ENCODE measurements around the gene RAP2C.
"Not testable (repeated sequence)": the region's sequence is repeated elsewhere in the genome, so short reads cannot be mapped to it uniquely, and the experiment has no call there.

Gene RAP2C

DNA sequence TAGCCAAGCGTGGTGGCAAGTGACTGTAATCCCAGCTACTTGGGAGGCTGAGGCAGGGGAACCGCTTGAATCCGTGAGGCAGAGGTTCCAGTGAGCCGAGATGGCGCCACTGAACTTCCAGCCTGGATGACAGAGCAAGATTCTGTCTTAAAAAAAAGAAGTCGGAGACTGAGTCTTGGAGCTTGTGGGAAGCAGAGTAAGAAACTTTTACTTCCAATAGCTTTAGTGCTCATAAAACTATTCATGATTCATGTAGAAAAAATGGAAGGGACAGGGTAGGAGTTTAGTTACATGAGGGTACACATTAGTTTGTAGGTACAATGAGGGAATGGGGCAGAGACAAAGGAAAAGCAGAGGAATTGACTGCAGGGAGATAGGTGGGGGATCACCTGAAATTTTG lies 19.3 kb downstream of the RAP2C start:
- DNase-seq (ENCODE audit: low read depth): no peak

DNA sequence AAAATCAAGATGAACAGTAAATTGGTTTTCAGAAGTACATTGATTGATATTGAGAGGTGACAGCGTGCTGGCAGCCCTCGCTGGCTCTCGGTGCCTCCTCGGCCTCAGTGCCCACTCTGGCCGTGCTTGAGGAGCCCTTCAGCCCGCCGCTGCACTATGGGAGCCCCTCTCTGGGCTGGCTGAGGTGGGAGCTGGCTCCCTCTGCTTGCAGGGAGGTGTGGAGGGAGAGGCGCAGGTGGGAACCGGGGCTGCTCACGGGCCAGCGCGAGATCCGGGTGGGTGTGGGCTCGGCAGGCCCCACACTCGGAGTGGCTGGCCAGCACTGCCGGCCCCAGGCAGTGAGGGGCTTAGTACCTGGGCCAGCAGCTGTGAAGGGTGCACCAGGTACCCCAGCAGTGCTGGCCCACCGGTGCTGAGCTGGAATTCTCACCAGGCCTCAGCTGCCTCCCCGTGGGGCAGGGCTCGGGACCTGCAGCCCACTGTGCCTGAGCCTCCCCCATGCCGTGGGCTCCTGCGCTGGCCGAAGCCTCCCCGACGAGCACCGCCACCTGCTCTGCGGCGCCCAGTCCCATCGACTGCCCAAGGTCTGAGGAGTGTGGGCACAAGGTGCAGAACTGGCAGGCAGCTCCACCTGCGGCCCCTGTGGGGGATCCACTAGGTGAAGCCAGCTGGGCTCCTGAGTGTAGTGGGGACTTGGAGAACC lies 25.2 kb downstream of the RAP2C start:
- DNase-seq (ENCODE audit: low read depth): no peak

DNA sequence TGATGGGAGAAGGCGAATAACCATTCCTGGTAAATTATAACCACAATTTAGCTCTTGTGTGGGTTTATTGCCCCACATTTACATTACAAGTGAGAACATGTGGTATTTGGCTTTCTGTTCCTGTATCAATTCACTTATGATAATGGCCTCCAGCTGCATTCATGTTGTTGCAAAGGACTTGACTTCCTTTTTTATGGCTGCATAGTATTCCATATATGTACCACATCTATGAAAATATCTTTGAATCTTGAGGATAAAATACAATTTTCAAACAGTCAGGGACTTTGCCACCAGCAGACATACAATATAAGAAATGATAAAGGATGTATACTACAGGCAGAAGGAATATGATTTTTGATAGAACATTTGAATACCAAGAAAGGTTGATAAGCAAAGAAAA lies 27.3 kb downstream of the RAP2C start:
- no peak for DNase-seq (ENCODE audit: low read depth)

- no peak for DNase-seq (ENCODE audit: low read depth)
Measured at GRCh38 chrX:132188175-132188574, 31.1 kb downstream of the RAP2C start.

- no peak for DNase-seq (ENCODE audit: low read depth)
Measured at GRCh38 chrX:132187451-132187850, 31.8 kb downstream of the RAP2C start.

GRCh38 chrX:132184871-132185270 lies 34.4 kb downstream of the RAP2C start:
- DNase-seq (ENCODE audit: low read depth): no peak

- DNase-seq (ENCODE audit: low read depth): no peak
Measured at GRCh38 chrX:132181364-132181763, 37.9 kb downstream of the RAP2C start.

- DNase-seq (ENCODE audit: low read depth): no peak
Measured at GRCh38 chrX:132180929-132181328, 38.3 kb downstream of the RAP2C start.

DNA sequence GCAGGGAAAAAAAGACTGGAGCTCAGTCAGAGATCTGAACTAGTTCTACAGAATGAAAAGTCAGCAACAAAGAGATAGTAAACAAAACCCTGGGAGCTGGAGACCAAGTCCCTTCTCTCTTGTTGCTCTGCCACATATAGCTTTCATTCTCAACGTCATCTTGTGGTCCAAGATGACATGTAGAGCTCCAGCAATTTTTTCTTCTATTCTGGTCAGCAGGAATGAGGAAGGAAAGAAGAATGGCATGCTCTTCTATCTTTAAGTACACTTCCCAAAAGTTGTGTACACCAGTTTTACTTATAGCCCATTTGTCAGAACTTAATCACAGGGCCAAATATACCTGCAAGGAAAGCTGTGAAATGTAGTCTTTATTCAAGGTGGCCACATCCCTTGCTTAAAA lies 45.6 kb downstream of the RAP2C start:
- no peak for DNase-seq (ENCODE audit: low read depth)

GRCh38 chrX:132171881-132172280 lies 47.4 kb downstream of the RAP2C start:
- DNase-seq (ENCODE audit: low read depth): no peak

DNA sequence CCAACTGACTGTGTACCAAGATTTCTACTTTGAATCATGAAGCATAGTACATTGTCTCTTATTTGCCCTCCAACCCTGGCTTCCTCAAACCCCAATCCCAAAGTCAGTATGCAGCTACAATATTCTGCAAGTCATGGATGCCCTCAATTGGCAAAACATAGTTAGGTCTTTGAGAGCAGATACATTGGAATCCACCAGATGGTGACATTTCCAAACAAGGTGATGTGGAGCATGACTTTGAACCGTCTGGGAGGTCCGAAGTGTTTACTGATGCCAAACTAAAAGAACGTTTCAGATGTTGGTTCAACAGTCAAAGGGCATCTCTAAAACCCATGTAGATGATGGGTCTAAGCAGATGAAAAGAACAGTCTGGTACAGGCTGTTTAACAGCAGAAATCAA lies 47.8 kb downstream of the RAP2C start:
- DNase-seq (ENCODE audit: low read depth): no peak

GRCh38 chrX:132169554-132169953 lies 49.7 kb downstream of the RAP2C start:
- DNase-seq (ENCODE audit: low read depth): no peak

DNA sequence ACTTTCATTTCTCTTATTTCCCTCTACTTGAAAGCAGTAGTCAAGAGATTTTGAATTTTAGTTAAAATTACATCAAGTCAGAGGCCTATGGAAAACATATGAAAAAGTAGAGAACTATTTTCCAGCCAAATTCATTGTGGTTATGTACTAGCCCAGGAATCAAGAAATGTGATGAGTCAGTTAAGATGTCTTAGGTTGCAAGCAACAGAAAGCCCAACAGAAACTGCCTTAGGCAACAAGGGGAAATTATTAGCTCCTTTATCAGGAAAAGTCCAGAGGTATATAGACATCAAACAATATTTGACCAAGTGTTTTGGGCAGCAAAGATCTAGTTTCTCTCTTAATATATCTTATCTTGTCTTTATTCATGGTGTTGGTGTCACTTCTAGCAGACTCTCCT lies 53.6 kb downstream of the RAP2C start:
- DNase-seq (ENCODE audit: low read depth): no peak

DNA sequence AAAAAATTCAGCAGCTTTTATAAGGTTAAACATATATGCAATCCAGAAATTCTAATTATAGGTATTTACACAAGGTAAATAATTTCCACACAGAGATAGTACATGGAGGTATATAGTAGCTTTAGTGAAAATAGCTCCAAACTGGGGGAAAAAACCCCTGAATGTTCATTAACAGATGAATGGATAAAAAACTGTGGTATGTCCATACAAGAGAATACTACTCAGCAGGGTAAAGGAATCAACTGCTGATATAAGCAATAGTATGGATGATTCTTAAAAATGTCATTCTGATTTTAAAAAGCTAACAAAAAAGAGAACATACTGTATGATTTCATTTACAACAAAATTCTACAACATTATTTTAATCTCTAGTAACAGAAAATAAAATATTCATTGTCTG lies 54.2 kb downstream of the RAP2C start:
- DNase-seq (ENCODE audit: low read depth): no peak

DNA sequence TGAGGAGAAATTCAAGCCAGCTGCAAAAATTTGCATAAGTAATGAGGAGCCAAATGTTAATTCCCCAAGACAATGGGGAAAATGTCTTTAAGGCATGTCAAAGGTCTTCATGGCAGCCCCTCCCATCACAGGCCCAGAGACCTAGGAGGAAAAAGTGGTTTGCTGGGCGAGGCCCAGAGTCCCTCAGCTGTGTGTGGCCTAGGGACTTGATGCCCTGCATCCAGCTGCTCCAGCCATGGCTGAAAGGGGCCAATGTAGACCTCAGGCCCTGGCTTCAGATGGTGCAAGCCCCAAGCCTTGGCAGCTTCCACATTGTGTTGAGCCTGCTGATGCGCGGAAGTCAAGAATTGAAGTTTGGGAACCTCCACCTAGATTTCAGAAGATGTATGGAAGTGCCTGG lies 56.2 kb downstream of the RAP2C start:
- not testable (repeated sequence) for DNase-seq (ENCODE audit: low read depth)

- DNase-seq (ENCODE audit: low read depth): no peak
Measured at GRCh38 chrX:132153166-132153565, 66.1 kb downstream of the RAP2C start.

Data from T follicular helper cell (primary cell).